GM19328 (cell line): ENCODE measurements around the gene ADAMTS14.

Experiments used
- ATAC-seq: cut with Tn5 transposase; IDR thresholded peaks from one replicate; pipeline ENCODE4 v1.9.1; 2021; ENCODE audit warnings: mild to moderate bottlenecking, moderate library complexity; ENCODE audit not compliant: unreplicated experiment

Gene ADAMTS14

DNA sequence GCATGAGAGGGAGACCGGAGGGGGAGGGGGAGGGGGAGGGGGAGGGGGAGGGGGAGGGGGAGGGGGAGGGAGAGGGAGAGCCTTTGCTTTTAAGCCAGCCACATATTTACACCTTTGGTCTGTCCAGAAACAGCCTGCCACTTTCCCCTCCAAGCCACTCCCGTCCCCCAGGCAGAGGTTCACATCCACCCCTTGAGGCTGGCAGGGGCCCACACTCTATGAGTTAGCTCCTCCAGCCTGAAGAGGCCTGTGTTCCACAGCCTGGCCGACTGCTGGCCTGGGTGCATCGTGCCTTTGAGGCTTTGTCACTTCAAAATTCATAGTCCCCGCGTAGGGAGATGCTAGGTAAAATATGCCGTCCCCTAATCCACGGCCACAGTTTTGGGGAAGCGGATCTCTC is 16.5 kb downstream of the ADAMTS14 start:
- no peak for ATAC-seq

DNA sequence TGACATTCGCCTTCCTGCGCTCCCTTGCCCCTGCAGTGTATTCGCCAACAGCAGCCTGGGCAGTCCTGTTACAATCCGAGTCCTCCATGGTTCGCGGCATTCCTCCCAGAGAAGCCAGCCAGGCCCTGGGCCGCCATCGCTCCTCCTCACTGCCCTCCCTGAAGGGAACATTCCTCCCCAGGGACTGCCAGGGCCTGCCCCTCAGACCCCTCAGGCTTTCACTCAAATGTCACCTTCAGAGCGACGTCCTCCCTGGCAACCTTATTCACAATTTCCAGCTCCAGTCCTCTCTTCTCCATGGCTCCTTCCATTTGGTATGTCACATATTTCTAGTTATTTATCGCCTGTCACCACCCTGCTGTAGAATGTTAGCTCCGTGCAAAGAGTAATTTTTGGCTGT is 17.4 kb downstream of the ADAMTS14 start:
- ATAC-seq, result no peak

DNA sequence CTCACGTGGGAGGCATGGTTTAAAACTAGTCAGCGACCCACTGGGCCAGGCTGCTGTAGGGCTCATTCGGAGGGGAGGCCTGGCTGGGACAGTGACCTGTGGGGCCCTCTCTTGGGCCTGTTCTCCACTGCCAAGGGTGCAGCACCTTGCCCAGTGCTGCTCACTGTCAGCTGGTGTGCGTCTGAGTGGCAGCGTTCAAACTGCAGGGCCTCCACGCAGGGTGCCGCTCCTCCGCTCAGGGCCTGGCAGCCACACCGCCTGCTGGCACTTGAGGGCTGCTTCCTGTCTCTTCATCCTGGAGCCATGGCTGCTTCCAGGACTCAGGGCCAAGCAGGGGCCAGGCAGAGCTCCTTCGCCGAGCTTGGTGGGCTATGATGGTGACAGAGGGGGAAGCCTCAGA is 18.3 kb downstream of the ADAMTS14 start:
- no peak for ATAC-seq

DNA sequence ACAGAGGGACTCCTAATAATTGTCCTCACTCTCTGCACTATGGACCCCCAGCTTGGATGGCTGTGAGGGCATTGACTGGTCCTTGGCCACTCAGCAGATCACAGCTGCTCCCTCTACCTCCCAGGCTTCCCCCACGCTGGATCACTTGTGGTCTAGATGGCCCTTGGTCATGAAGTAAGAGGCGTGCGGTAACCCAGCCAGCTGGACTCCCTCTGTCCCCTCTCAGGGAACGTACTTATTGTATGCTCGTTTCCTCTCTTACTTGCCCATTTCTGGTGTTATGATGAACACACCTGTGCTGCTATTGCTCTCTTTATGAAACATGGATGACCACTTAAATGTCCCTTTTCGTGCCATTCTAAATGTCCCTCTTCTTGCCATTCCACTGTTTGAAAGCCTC is 19.3 kb downstream of the ADAMTS14 start:
- ATAC-seq, result no peak

DNA sequence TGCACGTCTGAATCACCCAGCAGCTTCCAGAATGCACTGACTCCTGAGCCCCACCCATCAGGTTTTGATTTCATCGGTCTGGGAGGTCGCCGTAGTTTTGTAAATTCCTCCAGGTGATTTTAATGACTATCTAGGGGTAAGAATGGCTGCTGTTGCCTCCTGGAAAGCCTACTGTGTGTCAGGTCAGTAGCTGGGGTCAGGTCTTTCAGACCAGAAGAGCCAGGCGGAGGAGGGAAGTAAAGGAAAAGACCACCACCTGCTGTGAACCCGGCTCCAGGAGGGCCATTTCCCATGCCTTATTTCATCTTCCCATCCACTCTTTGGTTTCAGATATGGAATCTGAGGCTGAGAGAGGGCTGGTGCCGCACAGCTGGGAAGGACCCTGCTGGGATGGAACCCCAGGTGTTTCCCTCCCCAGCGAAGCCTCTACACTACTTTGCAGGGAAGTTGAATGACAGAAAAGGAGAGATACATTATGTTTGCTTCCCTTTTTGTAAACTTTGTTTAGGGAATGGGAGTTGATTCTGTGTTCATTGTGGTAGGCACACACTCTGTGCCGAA is 19.8 kb downstream of the ADAMTS14 start:
- no peak for ATAC-seq

DNA sequence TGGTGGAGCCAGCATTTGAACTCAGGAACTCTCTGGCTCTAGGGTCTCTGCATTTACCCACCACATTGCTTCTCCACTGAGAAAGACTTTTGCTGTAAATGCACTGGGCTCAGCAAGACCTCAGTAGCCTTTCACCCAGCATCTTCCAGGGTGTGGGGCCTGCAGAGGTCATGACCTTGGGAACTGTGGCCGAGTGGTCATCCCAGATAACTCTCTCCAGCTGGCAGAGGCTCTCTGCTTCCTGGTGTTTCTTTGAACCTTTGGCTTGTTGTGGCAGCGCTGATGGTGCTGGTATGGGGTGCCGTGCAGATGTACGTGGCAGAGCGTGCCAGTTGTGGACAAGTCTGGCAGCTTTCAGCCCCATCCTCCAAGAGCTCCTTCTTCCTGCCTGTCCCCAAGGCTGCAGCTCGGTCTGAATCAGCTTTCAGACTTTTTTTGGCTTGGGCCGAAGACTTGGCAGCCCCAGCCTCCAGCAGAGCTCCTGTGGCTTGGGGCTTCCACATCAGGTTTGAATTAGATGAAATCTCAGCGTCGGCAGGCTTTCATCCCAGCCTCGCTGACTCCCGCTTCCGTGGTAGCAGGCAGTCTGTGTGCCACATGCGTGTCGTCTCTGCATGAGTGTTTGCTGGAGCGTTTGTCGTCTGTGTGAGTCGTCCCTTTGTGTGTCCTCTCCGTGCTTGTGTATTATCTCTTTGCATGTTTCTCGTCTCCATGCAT is 21.5 kb downstream of the ADAMTS14 start:
- no peak for ATAC-seq

DNA sequence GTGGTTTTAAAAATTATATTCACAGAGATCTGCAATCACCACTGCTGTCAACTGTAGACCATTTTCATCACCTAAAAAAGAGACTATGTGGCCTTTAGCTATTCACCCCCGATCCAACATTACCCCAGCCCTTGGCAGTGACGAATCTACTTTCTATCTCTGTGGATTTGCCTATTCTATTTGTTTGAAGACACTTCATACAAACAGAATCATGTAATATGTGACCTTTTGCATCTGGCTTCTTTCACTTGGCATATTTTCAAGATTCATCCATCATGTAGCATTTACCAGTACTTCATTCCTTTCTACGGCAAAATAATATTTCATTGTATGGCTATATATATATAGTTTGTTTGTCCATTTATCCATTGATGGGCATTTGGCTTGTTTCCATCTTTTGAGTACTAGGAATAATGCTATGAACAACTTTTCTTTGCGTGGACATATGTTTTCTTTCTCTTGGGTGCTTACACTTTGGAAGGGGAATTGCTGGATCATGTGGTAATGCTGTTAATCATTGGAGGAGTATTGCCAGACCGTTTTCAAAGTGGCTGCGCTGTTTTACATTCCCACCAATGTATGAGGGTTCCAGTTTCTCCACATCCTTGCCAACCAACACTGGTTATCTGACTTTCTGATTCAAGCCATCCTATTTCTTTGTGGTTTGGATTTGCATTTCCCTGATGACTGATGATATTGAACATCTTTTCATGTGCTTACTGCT is 22.3 kb downstream of the ADAMTS14 start:
- ATAC-seq, result no peak

DNA sequence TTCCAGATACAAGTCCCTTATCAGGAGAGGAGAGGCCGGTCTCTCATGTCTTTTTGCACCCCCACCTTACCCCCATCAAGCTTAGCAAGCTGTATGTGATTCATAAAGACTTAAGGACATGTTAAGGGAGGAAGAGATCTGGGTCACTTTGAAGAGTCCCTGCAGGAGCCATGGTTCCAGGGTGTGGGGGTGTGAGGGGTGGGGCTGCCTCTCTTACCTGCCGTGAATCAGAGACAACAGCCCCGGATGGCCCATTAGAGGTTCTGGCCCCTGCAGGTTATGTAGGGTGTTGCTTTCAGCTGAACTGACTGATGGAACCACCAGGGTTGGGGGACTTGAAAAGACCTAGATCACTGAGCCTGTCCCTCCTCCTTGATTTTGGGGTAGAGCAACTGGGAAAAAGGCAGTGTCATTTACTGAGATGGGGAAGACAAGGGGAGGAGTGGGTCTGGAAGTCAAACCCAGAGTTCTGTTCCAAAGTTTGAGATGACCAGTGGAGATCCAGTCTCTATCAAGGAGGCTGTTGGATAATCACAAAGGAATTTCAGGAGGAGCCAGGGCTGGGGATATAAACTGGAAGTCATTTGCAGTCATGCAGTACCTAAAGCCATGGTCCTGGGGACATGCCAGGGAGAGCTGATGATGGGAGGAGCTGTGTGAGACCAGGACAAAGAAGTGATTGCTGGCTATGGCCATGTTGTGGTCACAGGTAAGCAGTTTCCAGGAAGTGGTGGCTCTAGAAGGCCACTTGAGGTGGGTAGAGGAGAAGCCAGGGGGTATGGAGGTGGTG is 23.1 kb downstream of the ADAMTS14 start:
- ATAC-seq, result no peak

DNA sequence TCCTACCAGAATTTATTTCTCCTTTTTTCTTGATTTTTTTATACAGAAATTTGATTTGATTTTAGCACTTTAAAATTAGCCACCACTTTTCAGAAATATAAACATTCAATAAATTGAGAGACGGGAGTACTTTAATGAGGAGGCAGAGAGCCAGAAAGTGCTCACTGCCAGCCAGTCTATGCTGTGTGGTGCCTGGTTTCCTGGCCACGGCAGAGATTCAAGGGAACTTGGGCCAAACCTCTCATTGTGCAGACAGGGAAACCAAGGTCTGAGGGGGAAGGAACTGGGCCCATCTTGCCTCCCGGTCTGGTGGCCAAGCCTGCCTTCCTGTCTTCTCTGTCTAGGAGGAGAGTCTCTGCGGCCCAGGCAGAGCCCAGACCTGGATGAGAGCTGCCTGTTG is 25.9 kb downstream of the ADAMTS14 start:
- no peak for ATAC-seq

DNA sequence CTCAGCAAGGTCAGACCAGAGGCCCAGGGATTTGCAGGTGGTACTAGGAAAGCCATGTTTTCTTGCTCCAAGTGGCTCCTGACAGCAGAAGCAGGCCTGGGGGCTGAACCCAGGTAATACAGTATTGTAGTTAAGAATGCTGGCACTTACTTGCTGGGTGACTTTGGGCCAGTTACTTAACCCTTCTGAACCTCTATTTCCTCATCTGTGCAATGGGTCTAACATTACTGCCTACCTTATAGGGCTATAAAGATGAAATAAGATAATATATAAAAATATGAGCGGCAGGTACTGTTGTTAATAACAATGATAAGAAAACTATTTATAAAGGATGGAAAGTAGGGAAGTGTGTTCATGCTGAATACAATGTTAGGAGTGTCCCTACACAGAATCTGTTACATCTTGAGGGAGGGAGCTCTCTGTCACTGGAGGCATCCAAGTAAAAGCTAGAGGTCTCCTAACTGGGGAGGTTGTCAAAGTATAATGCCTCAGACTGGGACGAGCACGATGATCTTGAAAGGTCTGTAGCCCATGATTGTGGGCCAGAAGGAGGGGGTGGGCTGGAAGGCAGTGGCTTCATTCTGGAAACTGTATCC is 26.9 kb downstream of the ADAMTS14 start:
- no peak for ATAC-seq

DNA sequence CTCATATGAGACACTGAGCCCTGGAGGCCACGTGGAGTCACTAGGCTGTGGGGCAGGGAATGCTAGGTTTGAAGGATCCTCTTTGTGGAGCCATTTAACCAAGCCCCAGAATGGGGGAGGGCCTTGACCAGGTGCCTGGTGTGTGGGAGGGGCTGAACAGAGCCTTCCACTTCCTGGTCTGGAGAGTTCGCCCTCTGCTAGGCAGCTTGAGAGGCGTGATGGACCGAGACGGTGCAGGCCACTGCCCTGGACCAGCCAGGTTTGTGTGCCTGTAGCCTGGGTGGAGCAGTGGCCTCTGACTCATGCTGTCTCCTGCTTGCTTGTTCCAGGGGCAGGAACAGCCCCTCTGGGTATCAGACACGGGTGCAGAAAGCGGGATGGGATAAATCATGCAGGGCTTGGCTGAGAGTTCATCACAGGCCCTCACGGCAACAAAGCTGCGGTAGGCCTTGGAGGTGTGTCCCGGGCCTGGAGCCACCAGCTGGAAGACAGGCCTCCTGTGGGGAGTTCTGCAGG is 27.4 kb downstream of the ADAMTS14 start:
- no peak for ATAC-seq

DNA sequence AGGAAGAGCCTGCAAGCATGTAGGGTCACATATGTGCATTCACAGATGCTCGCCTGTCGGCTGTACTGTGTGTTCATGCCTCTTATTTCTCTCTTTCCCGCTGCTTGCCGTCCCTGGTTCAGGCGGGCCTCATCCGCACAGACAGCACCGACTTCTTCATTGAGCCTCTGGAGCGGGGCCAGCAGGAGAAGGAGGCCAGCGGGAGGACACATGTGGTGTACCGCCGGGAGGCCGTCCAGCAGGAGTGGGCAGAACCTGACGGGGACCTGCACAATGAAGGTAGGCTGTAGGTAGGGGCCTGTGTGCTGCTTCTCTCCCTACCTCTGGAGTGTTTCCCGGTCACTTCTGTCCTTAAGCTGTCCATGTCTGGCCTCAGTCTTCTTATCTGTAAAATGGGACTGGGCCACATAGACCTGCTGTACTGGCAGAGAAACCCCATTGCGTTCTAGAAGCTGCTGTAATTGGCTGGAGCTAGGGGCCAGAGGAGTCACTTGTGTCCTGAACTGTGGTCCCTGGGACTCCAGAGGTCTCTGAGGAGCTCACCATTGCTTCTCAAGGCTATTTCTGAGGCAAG is 30.0 kb downstream of the ADAMTS14 start:
- no peak for ATAC-seq

DNA sequence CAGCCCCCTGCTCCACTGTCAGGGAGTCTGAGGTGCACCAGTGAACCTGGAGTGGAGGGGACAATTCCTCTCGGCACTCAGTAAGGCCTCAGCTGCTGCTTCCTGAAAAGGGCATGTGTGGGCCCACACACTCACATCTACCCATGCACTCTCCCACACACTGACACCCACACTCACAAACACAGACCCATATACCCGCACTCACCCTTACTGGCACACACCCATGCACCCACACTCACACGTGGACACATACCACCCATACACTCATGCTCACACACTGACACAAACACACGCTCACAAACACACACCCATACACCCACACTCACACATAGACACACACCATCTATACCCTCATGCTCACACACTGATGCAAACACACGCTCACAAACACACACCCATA is 31.9 kb downstream of the ADAMTS14 start:
- no peak for ATAC-seq

DNA sequence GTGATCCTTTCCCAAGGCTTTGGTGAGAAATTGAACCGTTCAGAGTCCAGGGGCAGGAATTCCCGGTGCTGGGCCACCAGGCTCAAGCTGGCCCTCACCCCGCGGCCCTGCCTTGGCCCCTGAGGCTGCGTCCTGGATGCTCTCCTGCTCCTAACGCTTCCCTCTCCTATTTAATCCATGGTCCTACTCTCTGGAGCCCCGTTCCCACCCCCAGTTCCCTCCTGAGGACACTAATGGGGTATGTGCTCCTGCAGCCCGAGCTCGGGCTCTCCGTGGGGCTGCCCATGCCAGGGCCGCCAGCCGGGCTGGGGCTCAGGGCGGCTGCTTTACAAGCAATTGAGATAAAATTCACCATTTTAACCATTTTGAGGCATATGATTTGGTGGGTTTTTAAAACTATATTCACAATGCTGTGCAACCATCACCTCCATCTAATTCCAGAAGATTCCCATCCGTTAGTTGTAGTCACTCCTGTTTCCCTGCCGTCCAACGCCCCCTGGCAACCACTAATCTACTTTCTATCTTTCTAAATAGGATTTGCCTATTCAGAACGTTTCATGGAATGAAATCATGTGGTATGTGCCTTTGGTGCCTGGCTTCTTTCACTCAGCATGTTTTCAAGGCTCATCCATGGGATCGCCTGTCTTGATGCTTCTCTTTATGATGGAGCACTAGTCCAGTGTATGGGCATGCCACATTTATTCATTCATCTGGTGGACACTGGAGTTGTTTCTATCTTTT is 33.0 kb downstream of the ADAMTS14 start:
- no peak for ATAC-seq

DNA sequence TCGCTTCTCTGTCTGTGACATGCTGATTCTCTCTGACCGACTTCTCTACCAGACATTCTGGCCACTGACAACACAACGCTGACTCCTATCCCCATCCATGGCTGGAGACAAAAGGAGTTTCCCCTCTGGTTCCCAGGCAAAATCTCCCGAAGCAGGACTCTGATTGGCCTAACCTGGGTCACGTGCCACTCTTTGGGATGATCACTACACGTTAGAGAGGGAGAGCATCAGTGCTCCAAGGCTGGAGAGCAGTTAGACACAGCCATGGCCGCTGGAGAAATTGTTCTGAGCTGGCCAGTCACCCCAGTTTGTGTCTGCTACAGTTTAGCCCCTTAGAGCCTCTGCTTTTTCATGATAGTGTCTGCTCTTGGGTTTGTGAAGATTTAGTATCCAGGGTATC is 38.9 kb downstream of the ADAMTS14 start:
- no peak for ATAC-seq

DNA sequence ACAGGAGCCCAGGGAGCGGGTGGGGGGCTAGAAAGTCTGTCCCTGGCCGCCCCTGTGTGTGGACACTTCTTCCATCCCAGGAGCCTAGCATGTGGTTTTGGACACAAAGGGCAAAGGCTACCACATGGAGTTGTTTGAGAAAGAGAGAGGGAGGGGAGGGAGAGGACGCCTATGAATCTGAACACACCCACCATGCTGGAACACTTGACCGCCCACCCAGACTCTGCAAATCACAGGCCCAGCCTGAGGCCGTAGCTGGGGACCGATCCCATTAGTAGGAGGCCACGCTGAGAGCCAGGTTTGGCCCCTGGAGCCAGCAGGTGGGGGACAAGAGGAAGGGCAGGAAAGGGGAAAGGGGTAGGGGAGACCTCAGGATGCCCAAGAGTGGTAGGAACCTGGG is 39.6 kb downstream of the ADAMTS14 start:
- ATAC-seq, result no peak

DNA sequence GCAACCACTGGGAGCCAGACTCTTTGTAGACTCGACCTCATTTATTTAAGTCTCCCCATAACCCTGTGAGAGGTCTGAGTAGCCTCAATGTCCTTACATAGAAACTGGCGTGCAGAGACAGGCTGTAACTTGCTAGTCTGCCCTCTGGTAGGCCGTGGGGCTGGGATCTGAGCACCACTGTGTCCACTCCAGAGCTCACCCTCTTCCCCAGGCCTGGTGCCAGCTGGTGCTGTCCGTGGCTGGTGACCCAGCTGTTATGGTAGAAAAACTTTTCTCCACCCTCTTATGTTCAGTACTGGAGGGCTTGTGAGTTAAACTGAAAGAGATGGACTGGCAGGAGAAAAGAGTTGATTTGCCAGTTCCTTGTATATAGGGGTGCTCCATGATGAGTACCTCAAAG is 41.9 kb downstream of the ADAMTS14 start:
- ATAC-seq, result no peak

DNA sequence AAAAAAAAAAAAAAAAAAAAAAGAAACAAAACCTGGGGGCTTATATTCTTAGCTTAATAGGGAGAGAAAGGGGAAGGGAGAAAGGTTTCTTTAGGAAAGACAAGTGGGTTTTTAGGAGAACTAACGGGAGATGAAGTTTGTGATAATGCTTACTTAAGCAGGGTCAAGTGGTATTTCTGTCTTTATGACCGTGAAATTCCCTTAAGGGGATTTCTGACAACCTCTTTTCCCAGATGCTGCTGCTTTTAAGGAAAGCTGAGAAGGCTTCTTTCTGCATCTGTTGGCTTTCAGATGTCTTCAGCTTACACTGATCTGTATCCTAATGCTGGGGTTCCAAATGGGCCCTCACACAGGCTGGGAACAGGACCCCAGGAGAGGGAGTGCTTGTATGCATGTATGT is 42.6 kb downstream of the ADAMTS14 start:
- no peak for ATAC-seq

DNA sequence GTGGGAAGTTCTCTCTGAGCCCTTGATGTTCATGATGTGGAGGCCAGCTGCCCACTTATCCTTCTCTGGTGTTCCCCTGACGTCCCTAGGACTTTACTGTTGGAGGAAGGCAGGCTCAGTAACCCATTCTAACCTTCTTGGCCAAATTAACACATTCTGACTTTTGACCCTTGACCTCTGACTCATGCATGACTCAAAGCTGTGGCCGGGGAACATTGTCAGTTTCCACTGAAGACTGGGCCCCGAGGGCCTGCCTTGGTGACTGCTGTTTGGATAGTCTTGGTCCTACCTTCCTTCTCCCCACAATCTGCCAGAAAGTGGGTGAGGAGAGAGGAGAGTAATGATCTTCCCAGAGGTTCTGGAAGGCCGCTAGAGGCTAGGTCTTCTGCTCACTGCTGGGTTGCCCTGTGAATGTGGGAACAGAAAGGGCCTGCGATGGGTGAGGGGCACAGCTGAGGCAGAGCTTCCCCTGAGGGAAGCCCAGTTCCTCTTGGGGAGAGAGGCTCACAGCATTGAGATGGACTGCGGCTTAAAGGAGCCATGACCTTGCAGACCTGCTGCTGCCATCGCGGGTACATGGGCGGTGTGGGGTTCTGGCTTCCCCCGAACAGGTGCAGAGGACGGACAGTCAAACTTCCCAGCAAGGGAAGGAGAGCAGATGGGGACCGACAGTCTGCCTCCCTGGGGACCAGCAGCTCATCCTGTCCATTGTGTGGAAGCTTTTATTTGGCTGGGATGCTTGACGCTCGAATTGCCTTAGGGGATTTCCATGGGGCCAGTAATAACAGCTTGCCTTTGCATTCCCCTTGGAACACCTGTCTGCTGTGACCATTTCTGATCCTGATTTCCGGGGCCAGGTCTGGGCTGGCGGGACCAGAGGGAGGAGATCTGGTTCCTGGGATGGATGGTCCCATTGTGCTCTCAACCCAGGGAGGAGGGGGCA is 43.8 kb downstream of the ADAMTS14 start:
- no peak for ATAC-seq
